HAP-1 (cell line): ENCODE results near the gene HK1.

Experiments used
- DNase-seq, 2 experiments: peaks; one replicate each; pipeline ENCODE4 v3.0.0-alpha.2; 2016 to 2020; ENCODE audit warnings: low spot score in 2 of 2
- H3K27me3 ChIP-seq: fragments of 250-450 bp; sonication (Bioruptor Pico); 2 replicates; pipeline ENCODE4 v1.5.1; 2020; ENCODE audit warnings: low read depth, mild to moderate bottlenecking, moderate library complexity
- H3K36me3 ChIP-seq: fragments of 250-450 bp; sonication (Bioruptor Pico); replicated peaks from 2 replicates; pipeline ENCODE4 v1.5.1; 2020; ENCODE audit warnings: mild to moderate bottlenecking
- H3K4me1 ChIP-seq: fragments of 250-450 bp; sonication (Bioruptor Pico); 2 replicates; pipeline ENCODE4 v1.5.1; 2020; ENCODE audit warnings: mild to moderate bottlenecking
- H3K4me3 ChIP-seq: fragments of 250-450 bp; sonication (Bioruptor Pico); 2 replicates; pipeline ENCODE4 v1.5.1; 2020; ENCODE audit warnings: mild to moderate bottlenecking, moderate library complexity
- H3K9me3 ChIP-seq: fragments of 250-450 bp; sonication (Bioruptor Pico); 2 replicates; pipeline ENCODE4 v1.5.1; 2020; ENCODE audit warnings: mild to moderate bottlenecking, moderate library complexity
- in situ Hi-C: fragments of 300-500 bp; cut with MboI; formaldehyde crosslinking; loops from 3 replicates; pipeline ENCODE4 v1.14.3; 2020; ENCODE audit warnings: low sequenced_read_pairs, inconsistent platforms, mixed read lengths

Gene HK1

GRCh38 chr10:69278446-69278963 is at the start of gene HK1:
HK1 (plus strand) TSS chr10:69278496.
- H3K4me1 ChIP-seq: no peaks in the 10 kb centered on the region
- no peaks in the 10 kb centered on the region for H3K36me3 ChIP-seq
- H3K27me3 ChIP-seq: no peaks in the 10 kb centered on the region
- in situ Hi-C loops: no loop called here
- no peaks in the 10 kb centered on the region for H3K9me3 ChIP-seq
- no peak for DNase-seq
- no peak within 1 kb of the TSS for H3K4me3 ChIP-seq

DNA sequence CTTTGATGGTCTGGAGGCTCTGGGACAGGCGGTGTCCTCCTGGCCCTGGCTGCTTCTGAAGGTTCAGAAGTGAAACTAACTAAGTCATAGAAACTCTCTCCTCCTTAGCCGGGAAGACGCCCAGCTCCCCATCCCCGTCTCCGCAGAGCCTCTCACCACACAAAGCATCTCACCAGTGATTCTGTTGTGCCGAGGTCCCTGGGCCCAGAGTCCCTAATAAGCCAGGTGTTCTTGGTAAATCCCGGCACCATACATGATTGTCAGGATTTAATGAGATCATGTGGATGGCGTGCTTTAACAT is 48.7 kb upstream of the HK1 start:
- in situ Hi-C loops: loop anchor here (25.0 kb wide), 2 partner anchors 283 to 408 kb away; partner anchors contain the start of gene FAM241B
- Histone ChIP-seq H3K27me3 (no peaks in the 10 kb centered on the region), H3K9me3 (no peaks in the 10 kb centered on the region), H3K36me3 (no peaks in the 10 kb centered on the region), H3K4me1 (no peaks in the 10 kb centered on the region), H3K4me3 (no peak overlapping the region)
- DNase-seq: no peak

DNA sequence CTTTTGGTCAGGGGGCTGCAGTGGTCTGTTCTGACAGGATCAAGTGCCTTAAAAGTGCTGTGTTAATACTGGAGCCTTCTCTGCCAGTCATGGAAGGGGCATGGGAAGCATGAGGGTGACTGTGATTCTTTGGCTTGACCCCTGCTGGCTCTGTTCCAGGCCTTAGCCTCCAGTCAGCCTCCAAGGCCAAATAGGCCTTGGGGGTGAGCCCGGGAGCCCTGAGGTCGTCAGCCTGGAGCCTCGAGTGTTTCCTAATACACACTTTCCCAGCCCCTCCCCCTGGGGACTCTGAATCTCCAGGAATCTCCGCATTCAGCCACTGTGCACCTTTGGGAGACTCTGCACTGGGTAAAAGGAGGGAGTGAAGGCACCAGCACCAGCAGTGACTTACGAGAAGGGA is 48.2 kb upstream of the HK1 start:
- Histone ChIP-seq H3K4me3 (no peak overlapping the region), H3K4me1 (no peaks in the 10 kb centered on the region), H3K36me3 (no peaks in the 10 kb centered on the region), H3K27me3 (no peaks in the 10 kb centered on the region), H3K9me3 (no peaks in the 10 kb centered on the region)
- no peak for DNase-seq
- in situ Hi-C loops: loop anchor here (25.0 kb wide), 2 partner anchors 282 to 407 kb away; partner anchors contain the start of gene FAM241B

DNA sequence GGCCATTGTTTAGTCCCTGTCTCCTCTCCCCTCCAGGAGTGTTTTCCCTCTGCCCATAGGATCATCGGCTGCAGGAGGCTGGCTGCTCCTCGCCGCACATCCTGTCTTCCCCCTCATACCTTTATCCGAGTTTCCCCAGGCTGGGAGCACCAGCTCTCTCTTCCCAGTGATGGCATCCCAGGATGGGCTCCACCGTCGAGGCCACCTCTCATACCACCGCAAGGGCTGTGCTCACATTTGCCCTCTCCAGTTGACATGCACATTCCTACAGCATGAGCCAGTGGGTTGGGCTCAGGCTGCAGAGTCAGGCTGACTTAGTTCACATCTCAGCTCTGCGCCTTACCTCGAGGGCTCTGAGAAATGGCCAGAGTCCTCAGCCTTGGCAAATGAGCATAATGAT is 46.0 kb upstream of the HK1 start:
- in situ Hi-C loops: loop anchor here (25.0 kb wide), 2 partner anchors 280 to 405 kb away; partner anchors contain the start of gene FAM241B
- no peak for DNase-seq
- Histone ChIP-seq H3K9me3 (no peaks in the 10 kb centered on the region), H3K4me1 (no peaks in the 10 kb centered on the region), H3K27me3 (no peaks in the 10 kb centered on the region), H3K36me3 (no peaks in the 10 kb centered on the region), H3K4me3 (no peak overlapping the region)

DNA sequence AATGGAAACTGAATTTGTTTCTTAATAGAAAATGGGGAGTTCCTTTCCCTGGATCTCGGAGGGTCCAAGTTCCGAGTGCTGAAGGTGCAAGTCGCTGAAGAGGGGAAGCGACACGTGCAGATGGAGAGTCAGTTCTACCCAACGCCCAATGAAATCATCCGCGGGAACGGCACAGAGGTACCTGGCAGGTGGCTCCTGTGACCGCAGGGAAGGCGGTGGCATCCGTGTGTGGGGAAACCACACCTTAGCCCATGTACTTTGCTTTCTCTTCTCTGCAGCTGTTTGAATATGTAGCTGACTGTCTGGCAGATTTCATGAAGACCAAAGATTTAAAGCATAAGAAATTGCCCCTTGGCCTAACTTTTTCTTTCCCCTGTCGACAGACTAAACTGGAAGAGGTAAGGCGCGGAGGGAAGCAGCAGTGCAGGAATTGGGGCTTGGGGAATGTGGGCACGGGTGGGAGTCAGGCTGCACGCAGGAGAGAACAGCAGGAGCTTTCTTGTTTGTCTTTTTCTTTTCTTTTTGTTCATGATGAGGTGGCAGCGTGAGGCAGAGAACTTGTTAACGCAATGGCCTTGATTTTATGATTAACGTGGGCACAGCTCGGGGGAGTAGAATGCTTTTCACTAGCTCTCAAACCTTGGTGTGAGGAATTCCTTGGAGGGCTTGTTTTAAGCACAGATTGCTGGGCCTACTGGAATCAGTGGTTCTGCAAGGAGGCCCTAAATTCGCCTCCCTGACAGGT is 45.4 kb upstream of the HK1 start:
- in situ Hi-C loops: loop anchor here (25.0 kb wide), 2 partner anchors 279 to 404 kb away; partner anchors contain the start of gene FAM241B
- H3K4me1 ChIP-seq: peaks cover 3% of the 10 kb centered on the region

DNA sequence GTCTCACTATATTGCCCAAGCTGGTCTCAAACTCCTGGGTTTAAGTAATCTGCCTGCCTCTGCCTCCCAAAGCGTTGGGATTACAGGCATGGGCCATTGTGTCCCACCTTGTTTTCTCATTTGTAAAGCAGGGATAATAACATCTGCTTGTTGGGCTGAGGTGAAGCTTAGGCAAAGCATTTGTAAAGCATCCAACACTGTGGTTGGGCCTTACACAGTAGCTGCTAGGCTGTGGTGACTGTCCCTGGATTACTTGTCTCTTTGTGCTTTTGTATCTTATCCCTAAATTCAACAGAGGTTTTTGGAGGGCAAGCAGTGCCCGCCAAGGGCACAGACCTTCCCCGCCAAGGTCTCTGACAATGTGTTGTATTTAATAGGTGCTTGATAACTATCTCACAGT is 43.8 kb upstream of the HK1 start:
- Histone ChIP-seq H3K4me3 (no peak overlapping the region), H3K36me3 (no peaks in the 10 kb centered on the region), H3K4me1 (peaks cover 3% of the 10 kb centered on the region), H3K27me3 (no peaks in the 10 kb centered on the region), H3K9me3 (no peaks in the 10 kb centered on the region)
- in situ Hi-C loops: loop anchor here (25.0 kb wide), 2 partner anchors 278 to 403 kb away; partner anchors contain the start of gene FAM241B
- no peak for DNase-seq

More for the DNA sequence above, 45.4 kb upstream of the HK1 start:
- Histone ChIP-seq H3K27me3 (no peaks in the 10 kb centered on the region), H3K4me3 (no peak overlapping the region), H3K9me3 (no peaks in the 10 kb centered on the region), H3K36me3 (no peaks in the 10 kb centered on the region)
- DNase-seq: no peak

GRCh38 chr10:69237528-69238159 is 40.7 kb upstream of the HK1 start:
- Histone ChIP-seq H3K4me3 (no peak overlapping the region), H3K36me3 (no peaks in the 10 kb centered on the region), H3K9me3 (no peaks in the 10 kb centered on the region), H3K27me3 (no peaks in the 10 kb centered on the region), H3K4me1 (peaks cover 3% of the 10 kb centered on the region)
- in situ Hi-C loops: loop anchor here (5.0 to 25.0 kb wide), 3 partner anchors 150 to 400 kb away; partner anchors contain the start of gene FAM241B
- peak; percentile 62 to 91 for DNase-seq

DNA sequence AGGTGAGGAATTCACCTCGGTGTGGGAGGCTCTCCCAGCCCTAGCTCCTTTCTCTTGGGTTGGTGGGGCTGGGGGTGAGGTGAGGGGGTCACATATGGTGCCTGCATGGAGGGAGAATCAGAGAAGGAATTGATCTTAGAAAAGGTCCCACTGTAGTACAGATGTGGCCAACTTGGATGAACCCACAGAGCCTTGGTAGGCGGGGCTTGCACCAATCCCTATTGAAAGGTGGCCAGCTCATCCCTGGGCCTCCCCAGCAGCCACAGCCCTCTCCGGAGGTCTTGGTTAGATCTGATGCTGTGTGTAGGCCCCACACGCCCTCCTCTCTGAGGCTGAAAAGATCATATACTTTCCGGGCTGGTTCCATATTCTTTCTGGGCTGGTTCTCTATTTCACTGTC is 39.2 kb upstream of the HK1 start:
- no peak for DNase-seq
- no peaks in the 10 kb centered on the region for H3K27me3 ChIP-seq
- in situ Hi-C loops: loop anchor here (5.0 to 25.0 kb wide), 3 partner anchors 148 to 398 kb away; partner anchors contain the start of gene FAM241B
- H3K4me1 ChIP-seq: peaks cover 3% of the 10 kb centered on the region
- H3K9me3 ChIP-seq: no peaks in the 10 kb centered on the region
- H3K36me3 ChIP-seq: no peaks in the 10 kb centered on the region
- H3K4me3 ChIP-seq: no peak overlapping the region

DNA sequence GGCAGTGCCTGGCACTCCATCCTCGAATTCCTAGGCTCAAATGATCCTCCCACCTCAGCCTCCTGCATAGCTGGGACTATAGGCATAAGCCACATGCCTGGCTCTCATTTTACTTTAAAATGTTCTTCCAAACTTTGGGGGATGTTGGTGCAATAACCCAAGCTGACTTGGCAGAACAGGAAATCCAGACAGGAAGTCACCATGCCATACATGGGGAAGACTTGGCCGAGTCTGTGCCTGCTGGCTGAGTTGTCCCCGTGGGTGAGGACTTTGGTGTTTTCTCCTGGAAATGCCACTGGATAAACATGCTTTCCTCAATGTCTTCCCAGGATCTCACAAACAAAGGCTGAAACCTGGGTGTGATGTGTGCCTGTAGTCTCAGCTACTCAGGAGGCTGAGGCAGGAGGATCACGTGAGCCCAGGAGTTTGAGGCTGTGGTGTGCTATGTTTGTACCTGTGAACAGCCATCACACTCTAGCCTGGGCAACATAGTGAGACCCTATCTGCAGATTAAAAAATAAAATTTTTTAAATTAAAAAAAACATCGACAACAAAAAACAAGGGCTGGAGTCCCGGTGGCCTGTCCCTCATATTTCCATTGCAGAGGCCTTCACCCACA is 38.4 kb upstream of the HK1 start:
- in situ Hi-C loops: loop anchor here (5.0 to 25.0 kb wide), 3 partner anchors 147 to 397 kb away; partner anchors contain the start of gene FAM241B
- H3K9me3 ChIP-seq: no peaks in the 10 kb centered on the region
- H3K27me3 ChIP-seq: no peaks in the 10 kb centered on the region
- no peak for DNase-seq
- H3K4me1 ChIP-seq: peaks cover 3% of the 10 kb centered on the region
- H3K36me3 ChIP-seq: no peaks in the 10 kb centered on the region
- H3K4me3 ChIP-seq: no peak overlapping the region

GRCh38 chr10:69240455-69240854 is 37.8 kb upstream of the HK1 start:
- Histone ChIP-seq H3K4me3 (no peak overlapping the region), H3K9me3 (no peaks in the 10 kb centered on the region), H3K4me1 (peaks cover 3% of the 10 kb centered on the region), H3K36me3 (no peaks in the 10 kb centered on the region), H3K27me3 (no peaks in the 10 kb centered on the region)
- in situ Hi-C loops: loop anchor here (25.0 kb wide), 2 partner anchors 272 to 397 kb away; partner anchors contain the start of gene FAM241B
- no peak for DNase-seq

- no peaks in the 10 kb centered on the region for H3K9me3 ChIP-seq
- H3K4me3 ChIP-seq: no peak overlapping the region
- H3K27me3 ChIP-seq: no peaks in the 10 kb centered on the region
- no peaks in the 10 kb centered on the region for H3K36me3 ChIP-seq
- no peak for DNase-seq
- in situ Hi-C loops: loop anchor here (25.0 kb wide), 2 partner anchors 271 to 396 kb away; partner anchors contain the start of gene FAM241B
- peaks cover 3% of the 10 kb centered on the region for H3K4me1 ChIP-seq
Measured at GRCh38 chr10:69241575-69241974, 36.7 kb upstream of the HK1 start.

- no peaks in the 10 kb centered on the region for H3K9me3 ChIP-seq
- no peaks in the 10 kb centered on the region for H3K36me3 ChIP-seq
- H3K4me1 ChIP-seq: peaks cover 3% of the 10 kb centered on the region
- H3K27me3 ChIP-seq: no peaks in the 10 kb centered on the region
- in situ Hi-C loops: loop anchor here (25.0 kb wide), 2 partner anchors 270 to 395 kb away; partner anchors contain the start of gene FAM241B
- DNase-seq: no peak
- no peak overlapping the region for H3K4me3 ChIP-seq
Measured at GRCh38 chr10:69242040-69242851, 36.0 kb upstream of the HK1 start.

- no peak for DNase-seq
- no peaks in the 10 kb centered on the region for H3K36me3 ChIP-seq
- no peaks in the 10 kb centered on the region for H3K9me3 ChIP-seq
- H3K4me1 ChIP-seq: peaks cover under 1% of the 10 kb centered on the region
- no peaks in the 10 kb centered on the region for H3K27me3 ChIP-seq
- in situ Hi-C loops: loop anchor here (25.0 kb wide), 2 partner anchors 269 to 394 kb away; partner anchors contain the start of gene FAM241B
- H3K4me3 ChIP-seq: no peak overlapping the region
Measured at GRCh38 chr10:69242852-69243212, 35.5 kb upstream of the HK1 start.
